HG03520 (cell line): ENCODE measurements around the gene SLAMF9.

Experiments
- ATAC-seq: cut with Tn5 transposase; IDR thresholded peaks from one replicate; pipeline ENCODE4 v1.9.1; 2021; ENCODE audit warnings: mild to moderate bottlenecking, moderate library complexity; ENCODE audit not compliant: unreplicated experiment

The SLAMF9 gene

DNA sequence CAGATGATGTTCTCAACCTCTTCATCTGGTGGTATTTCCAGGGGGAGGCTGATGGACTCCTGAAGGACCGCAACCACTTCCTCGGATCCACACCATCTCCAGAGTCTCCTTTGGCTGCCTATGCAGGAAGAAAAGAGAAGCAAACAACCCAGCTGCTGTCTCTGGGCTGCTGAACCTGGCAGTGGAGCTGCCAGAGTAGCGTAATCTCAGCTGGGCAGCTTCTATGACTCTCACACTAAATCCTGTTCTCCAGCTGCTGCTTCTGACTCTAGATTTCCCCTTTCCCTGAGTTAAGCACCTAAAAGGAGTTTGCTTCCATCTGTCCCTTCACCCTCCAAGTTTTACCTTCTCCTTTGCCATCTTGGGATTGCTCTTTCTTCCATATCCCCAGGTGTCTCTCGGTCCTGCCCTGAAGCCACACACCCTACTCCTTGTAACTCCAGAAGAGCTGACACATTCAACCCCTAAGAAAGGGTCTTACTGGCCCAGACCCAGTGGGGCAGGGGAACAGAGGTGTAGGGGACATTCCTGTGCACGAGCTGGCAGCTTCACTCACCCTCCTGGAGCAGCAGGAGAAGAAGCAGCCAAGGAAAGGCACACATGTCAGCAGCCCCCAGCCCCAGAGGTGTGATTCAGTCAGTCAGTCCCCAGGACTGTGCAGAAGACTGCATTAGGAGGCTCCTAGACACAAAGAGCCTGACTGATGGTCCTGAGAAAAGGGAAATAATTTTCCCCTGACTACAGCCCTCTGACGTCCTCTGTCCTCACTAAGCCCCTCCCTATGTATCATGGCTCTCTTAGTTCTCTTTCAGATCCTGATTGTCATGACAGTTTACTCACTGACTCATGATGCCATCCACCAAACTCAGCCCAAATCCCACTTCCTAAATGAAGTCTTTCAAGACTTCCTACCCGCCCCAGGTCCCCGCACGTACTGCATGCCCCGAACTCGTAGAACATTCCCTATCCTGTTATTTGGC, at the start of gene SLAMF9:
Gene SLAMF9 (minus strand): TSS at position 702 of the 980 bp plus-strand sequence. CDS start 100 bp downstream, at position 602.
- no peak for ATAC-seq

DNA sequence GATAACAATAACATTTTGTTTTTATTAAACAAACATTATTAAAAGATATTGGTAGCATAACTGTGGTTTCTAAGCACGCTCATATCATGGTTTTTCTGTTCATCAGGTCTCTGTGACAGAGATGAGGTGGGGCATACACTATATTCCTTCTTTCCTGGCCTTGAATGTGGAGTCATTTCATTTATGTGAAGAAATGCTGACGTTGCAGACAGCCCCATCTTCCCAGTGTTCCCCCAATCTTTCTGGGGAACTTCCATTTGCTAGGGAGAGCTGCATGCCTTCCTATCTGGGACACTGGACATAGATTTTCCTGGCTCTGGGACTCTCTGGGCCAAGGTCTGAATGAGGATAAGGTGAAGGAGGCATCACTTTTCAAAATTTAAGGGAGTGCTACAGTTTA, 47.4 kb upstream of the SLAMF9 start:
- ATAC-seq, result no peak

DNA sequence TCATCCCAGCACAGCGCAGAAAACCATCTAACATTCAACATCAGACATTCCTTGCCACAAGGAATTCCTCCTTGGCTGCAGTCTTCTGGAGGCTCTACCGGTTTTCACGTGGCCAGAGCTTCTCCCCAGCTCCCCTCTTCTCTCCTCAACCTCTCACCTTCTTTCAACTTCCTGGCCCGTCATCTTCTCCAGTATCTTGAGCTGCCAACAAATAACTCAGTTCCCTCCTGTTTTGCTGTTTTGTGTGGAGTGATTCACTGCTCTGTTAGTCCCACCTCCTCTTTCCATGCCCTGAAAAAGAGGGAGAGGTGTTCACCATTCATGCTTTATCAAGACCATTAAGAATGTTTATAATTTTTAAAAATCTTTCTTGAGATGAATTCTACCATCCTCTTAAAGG, 45.2 kb upstream of the SLAMF9 start:
- no peak for ATAC-seq

DNA sequence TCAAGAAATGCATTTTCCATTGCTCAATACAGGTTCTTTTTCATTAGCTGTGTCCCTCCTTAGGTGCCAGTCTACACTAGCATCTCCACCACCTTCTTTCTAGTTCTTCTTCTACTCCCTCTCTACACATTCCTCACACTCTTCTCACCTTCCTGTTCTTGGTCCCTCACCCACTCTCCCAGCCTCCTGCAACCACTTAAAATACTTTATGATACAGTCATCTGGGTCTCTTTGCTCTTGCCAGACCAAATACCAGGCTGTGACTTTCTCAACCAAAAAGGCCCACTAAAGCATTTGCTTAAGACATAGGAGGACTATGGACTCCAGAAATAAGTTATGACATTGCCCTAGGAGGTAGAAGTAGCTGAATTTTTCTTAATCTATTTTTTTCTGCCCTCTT, 42.6 kb upstream of the SLAMF9 start:
- ATAC-seq, result no peak

DNA sequence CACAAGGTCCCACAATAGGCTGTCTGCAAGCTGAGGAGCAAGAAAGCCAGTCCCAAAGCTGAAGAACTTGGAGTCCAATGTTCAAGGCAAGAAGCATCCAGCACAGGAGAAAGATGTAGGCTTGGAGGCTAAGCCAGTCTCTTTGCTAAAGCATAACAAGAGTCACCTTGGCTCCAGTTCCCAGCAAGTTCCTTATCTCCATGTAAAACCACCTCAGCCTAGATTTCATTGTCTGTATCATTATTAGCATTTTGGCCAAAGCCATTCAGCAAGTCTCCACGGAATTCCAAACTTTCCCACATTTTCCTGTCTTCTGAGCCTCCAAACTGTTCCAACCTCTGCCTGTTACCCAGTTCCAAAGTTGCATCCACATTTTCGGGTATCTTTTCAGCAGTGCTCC, 40.9 kb upstream of the SLAMF9 start:
- no peak for ATAC-seq

DNA sequence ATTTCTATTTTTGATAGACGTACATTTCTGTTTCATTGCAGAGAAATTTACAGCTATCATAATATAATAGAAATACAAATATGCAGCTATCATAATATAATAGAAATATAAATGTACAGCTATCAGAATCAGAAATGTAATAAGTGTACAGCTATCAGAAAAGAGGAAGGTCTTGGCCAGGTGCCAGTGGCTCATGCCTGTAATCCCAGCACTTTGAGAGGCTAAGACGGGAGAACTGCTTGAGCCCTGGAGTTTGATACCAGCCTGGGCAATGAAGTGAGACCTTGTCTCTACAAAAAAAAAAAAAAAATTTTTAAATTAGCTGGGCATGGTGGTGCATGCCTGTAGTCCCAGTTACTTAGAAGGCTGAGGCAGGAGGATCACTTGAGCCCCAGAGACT, 39.9 kb upstream of the SLAMF9 start:
- ATAC-seq, result no peak

DNA sequence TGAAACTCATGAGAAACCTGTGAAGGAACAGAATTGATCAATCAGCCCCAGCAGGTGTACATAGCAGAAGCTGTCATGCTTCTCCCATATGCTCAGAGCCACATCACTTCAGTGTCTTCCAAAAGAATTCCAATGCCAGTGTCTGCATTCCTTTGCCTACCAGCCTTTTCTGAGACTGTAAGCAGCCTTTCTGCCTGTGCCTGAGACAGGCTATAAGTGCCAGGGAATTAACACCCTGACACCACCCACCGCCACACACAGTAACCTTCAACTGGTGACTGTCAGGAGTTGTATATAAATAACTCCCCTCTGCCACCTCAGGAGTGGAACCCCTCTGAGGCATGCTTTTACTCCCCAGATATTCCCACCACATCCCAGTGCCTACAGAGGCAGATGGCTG, 38.1 kb upstream of the SLAMF9 start:
- ATAC-seq, result no peak

DNA sequence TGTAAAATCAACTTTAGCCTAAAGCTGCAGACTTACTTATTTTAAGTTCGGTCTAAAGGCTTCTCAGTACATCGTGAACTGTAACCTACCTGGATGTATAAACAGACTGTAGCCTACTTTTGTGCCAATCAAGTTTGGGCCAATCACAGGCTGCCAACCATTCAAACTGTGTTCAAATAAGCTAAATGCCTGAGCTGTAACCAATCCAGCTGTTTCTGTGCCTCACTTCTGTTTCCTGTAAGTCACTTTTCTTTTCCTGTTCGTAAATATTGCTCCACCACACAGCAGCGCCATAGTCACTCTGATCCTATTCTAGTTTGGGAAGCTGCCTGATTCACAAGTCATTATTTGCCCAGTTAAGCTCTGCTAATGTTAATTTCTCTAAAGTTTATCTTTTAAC, 37.5 kb upstream of the SLAMF9 start:
- no peak for ATAC-seq

DNA sequence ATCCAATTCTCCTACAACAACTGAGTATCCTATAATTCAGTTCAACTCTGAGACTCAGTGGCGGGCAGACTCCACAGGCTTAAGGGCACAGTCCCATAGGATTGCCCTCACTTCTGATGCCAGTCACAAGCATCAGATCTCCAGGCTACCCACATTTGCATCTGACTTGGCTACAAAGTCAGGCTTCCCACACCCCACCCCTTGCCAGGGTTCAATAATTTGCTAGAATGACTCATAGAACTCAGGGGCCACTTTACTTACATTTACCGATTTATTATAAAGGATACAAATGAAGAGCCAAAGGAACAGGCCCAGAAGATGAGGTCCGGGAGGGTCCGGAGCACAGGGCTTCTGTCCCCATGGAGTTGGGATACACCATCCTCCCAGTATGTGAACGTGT, 36.0 kb upstream of the SLAMF9 start:
- ATAC-seq, result no peak

DNA sequence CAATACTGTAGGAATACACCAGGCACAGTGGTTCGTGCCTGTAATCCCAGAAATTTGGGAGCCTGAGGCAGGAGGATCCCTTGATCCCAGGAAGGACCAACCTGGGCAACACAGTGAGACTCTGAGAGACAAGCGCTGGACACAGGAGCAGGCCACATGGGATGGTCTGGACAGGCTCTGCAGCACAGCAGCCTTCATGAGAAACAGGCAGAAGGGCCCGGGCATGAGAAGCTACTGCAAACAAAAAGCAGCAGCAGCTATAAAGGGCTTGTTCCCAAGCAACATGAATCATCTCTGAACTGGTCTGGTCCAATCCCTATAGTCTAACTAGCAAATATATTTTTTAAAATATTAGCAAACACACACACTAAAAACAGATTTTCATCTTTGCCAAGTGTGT, 35.5 kb upstream of the SLAMF9 start:
- ATAC-seq, result no peak

DNA sequence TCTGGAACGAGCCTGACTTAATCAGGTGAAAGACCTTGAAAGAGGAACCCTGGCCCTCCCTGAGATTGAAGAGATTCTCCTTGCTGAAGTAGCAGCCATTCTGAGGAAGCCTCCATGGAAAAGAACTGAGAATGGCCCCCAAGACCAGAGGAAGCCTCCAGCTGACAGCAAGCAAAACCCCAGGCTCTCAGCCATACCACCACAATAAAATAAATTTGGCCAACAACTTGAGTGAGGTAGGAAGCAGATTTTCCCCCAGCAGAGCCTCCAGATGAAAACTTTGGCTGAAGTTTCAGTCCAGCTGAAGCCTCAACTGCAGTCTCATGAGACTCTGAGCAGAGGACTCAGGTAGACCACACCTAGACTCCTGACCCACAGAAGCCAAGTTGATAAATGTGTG, 34.0 kb upstream of the SLAMF9 start:
- no peak for ATAC-seq

DNA sequence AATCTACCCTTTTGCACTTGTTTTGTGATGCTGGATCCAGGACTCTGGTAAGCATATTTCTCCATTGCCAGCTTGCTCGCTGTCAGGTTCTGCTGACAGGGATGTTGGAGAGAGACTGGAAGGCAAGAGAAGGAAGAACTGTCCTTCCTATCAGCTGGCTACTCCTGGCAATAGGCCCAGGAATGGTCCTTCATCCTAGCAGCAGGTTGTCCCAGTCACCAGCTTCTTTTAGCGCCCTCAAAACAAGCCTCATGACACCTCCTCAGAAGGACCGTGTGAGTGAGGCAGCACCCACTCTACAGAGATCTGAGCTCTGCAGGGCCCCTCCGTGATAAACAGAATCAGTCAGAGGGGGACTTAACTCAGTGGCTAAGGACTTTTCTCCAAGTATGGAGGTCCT, 33.1 kb upstream of the SLAMF9 start:
- ATAC-seq, result no peak

DNA sequence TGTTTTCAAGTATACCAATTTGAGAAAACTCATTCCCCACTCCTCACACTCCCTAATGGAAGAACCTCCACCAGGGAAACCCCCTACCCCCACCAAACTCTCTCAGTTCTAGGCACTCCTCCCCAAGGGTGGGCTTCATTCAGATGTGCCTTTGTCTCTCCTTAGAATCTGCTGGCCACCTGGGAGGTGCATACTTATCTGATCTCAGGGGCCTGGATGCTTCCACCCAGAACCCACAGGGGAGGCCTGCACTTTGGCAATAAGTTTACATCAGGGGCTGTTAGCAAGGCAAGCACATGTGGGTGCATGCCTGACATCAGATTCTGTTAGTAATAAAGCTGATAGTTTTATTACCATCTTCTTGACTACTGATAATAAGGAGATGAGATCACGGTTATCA, 32.5 kb upstream of the SLAMF9 start:
- ATAC-seq, result no peak

DNA sequence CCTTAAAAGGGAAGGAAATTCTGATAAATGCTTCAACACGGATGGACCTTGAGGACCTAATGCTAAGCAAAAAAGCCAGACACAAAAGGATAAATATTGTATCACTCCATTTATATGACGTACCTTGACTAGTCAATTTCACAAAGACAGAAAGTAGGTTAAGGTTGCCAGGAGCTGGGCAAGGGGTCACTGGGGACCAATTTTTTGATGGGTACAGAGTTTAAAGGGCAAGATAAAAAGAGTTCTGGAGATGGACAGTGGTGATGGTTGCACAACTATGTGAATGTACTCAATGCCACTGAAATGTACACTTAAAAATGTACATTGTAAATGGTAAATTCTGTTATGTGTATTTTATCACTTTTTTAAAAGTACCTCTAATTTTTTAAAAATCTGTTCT, 32.1 kb upstream of the SLAMF9 start:
- no peak for ATAC-seq

DNA sequence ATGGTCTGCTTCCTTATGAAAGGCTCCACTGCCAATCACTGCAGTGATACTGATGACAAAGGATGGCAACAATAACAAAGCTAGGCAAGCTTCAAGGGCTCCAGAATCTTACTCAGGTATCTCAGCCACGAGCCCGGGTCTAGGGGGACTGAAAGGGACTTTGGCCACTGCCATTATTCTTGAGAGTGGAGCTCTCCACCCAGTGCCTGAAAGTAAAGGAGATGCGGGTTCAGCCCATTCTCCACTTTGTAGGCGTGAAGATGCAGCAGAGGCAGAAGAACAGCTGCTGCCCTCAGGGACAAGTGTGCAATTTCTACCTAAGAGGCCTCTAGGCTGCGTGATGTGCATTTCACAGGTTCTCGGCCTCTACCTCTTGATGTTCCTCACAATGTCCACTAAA, 31.4 kb upstream of the SLAMF9 start:
- no peak for ATAC-seq

DNA sequence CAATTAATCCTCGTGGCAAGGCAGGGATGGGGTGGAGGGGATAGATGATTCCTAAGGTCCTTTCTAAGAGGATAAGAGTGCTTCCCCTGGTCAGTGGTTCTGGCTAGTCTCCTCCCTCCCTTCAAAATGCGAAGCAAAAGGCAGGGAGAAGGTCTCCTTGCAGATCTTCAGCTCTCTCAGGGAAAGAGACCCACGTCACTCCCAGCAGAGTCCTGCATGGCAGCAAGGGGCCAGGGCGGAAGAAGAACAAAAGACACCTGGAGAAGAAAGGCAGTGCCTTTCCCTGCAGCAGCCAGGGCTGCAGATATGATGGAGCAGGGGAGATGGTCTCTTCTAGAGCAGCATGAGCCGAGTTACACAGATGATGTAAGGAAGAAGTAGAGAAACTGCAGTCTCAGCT, 29.6 kb upstream of the SLAMF9 start:
- no peak for ATAC-seq

DNA sequence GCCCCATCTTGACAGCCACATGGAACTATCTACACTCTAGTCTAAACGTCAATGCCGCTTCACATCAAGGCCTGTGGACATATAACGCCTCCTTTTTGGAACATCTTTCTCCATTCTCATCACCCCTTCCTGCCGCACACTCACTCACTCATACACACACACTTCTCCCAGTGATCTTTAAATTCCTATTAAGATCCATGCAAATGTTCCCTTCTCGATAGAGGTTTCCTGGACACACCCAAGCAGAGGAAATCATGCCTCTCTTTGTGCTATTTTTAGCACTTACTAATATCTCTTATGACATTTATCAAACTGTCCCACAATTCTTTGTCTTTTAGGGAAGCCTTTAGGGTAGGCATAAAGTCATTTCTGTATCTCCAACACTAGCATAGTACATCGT, 28.2 kb upstream of the SLAMF9 start:
- ATAC-seq, result no peak

DNA sequence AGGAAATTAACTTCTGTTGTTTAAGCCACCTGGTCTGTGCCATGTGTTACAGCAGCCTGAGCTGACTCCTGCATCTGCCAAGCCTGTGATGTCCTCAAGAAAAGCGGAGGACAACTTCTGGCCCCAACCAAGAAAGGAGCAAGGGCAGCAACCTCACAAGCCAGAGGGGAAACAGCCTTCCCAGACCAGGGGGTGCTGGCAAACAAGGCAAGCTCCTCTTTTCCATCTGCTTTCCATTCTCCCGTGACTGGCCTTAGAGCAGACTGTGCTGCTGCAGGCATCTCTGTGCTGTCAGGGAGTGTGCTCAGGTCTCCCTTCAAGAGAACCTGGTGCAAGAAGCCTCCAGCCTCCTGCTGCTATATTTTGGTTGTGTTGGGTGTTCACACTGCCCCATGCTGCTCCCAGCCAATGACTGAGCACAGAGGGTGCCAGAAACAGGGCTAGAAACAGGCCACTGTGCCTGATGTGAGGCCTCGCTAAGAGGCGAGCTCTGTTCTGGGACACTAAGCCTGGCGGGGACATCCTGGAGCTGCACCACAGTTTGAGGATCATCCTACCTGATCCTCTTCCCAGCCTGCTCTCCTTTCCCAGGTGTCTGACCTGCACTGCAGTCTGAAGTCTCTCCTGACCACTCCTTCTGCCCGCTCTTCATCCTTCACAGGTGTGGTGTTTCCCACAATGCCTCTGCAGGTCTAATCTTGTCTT, 27.5 kb upstream of the SLAMF9 start:
- no peak for ATAC-seq

DNA sequence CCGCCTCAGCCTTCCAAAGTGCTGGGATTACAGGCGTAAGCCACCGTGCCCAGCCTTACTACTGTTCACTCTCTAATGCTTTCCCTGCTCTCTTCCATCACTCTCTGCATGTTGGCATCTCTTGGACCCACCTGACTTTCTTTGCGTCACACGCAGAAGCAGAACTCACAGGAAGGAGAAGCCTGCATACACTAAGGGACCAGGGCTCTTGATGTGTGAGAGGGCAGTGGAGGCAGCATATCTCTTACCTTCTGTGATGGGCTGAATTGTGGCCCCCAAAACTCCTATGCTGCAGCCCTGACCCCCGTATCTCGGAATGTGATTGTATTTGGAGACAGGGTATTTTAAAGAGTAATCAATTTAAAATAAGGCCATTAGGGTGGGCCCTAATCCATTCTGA, 26.7 kb upstream of the SLAMF9 start:
- no peak for ATAC-seq

DNA sequence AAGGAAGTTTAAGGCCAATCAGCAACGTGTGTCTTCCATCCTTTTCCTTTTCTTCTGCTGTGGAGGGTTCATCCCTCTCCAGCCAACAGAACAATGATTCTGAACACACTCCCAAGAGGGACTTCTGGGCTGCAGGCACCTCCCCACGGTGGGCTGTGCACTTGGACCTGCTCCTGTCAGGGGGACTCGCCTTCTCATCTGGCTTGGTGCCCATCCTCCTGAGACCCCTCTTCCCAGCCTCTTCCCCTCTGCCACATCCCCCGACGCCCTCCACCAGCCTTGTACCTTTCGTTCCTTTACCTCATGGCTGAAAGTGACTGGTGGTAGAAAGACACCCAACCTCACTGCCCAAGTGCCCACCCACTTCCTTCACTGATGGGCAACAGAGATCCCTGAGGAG, 26.0 kb upstream of the SLAMF9 start:
- ATAC-seq, result no peak

DNA sequence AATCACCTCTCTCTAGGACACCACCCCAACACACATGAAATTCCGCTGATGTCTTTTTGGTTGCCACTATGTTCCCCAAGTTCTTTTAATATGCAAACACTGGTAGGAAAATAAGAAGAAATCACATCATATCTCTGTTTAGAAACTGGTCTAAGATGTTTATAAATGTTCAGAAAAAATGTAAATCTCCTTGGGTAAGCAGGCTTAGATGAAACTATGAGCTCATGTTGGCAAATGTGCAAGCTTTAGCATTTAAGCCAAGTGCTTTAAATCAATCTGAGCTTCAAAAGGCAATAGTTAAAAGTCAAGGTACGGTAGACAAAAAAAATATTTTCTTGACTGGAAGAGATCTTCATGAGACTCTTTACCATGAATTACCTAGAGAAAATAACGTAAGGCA, 25.2 kb upstream of the SLAMF9 start:
- ATAC-seq, result no peak

DNA sequence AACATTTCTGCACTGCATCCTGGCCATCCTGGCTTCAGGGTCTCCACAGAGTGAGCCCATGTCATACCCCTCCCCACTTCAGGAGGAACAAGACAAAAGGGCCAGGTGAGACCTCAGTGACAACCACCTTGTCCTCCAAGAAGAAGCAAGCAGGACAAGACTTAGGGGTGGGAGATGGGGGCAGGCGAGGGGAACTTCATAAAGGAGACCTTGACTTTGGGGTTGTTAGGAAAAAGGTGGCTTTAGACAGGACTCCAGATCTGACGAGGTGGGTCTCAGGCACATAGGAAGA, 24.0 kb upstream of the SLAMF9 start:
- no peak for ATAC-seq
